ENCODE results near the gene SFN. TPM values are rescaled to one million over a fixed set of nuclear protein-coding genes. Genes with fewer than 3 reads are reported as not detected.

Gene SFN
- total RNA-seq, 1 donor from 2014 or later: 0.21 TPM

GRCh38 chr1:26820784-26821269, 42.1 kb upstream of the SFN start:
- no peak overlapping the region for H3K4me3 ChIP-seq
- H3K9ac ChIP-seq: no peak overlapping the region
- no peak overlapping the region for H3K27ac Mint-ChIP-seq
- no peaks in the 10 kb centered on the region for H3K4me1 Mint-ChIP-seq
- H3K27ac ChIP-seq: no peak overlapping the region
- H3K4me1 ChIP-seq: peaks cover 2% of the 10 kb centered on the region
- TF ChIP-seq, protein P1, sequence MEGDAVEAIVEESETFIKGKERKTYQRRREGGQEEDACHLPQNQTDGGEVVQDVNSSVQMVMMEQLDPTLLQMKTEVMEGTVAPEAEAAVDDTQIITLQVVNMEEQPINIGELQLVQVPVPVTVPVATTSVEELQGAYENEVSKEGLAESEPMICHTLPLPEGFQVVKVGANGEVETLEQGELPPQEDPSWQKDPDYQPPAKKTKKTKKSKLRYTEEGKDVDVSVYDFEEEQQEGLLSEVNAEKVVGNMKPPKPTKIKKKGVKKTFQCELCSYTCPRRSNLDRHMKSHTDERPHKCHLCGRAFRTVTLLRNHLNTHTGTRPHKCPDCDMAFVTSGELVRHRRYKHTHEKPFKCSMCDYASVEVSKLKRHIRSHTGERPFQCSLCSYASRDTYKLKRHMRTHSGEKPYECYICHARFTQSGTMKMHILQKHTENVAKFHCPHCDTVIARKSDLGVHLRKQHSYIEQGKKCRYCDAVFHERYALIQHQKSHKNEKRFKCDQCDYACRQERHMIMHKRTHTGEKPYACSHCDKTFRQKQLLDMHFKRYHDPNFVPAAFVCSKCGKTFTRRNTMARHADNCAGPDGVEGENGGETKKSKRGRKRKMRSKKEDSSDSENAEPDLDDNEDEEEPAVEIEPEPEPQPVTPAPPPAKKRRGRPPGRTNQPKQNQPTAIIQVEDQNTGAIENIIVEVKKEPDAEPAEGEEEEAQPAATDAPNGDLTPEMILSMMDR (IDR thresholded peaks at IDR 0.05): no peak
- TF ChIP-seq EZH2phosphoT487 (IDR thresholded peaks at IDR 0.05) (no peak), EZH2 (IDR thresholded peaks at IDR 0.05) (no peak)
- no peak overlapping the region for H2AFZ ChIP-seq (replicated peaks)
- no peak for DNase-seq (ENCODE audit: low spot score)
- H4K20me1 ChIP-seq (ENCODE audit: low read depth): no peaks in the 10 kb centered on the region
- peaks cover 7% of the 10 kb centered on the region for H3K27me3 Mint-ChIP-seq (ENCODE audit: insufficient read depth, low read depth)
- H3K36me3 Mint-ChIP-seq: no peaks in the 10 kb centered on the region
- no peaks in the 10 kb centered on the region for H3K9me3 ChIP-seq (ENCODE audit: low read depth)
- H3K9me3 Mint-ChIP-seq: peaks cover 9% of the 10 kb centered on the region
- H3K36me3 ChIP-seq: no peaks in the 10 kb centered on the region
- no peak overlapping the region for H3K4me2 ChIP-seq
- peaks cover under 1% of the 10 kb centered on the region for H3F3A ChIP-seq (ENCODE audit: low read depth)
- H3K79me2 ChIP-seq (ENCODE audit: low read depth): no peaks in the 10 kb centered on the region
- H3K27me3 ChIP-seq: no peaks in the 10 kb centered on the region
- H3K4me3 Mint-ChIP-seq: no peak overlapping the region

- Histone ChIP-seq H3K27me3 (no peaks in the 10 kb centered on the region), H3K4me1 (peaks cover 13% of the 10 kb centered on the region), H4K20me1 (ENCODE audit: low read depth) (peaks cover 8% of the 10 kb centered on the region), H3K4me3 (no peak overlapping the region), H3K79me2 (ENCODE audit: low read depth) (peaks cover 11% of the 10 kb centered on the region), H3K9me3 (ENCODE audit: low read depth) (no peaks in the 10 kb centered on the region), H3K9ac (no peak overlapping the region), H3K36me3 (no peaks in the 10 kb centered on the region), H2AFZ (replicated peaks) (no peak overlapping the region), H3F3A (ENCODE audit: low read depth) (peaks cover 11% of the 10 kb centered on the region), H3K27ac (no peak overlapping the region), H3K4me2 (no peak overlapping the region)
- Mint-ChIP-seq H3K4me1 (peaks cover 9% of the 10 kb centered on the region), H3K27ac (no peak overlapping the region), H3K9me3 (peaks cover 4% of the 10 kb centered on the region), H3K4me3 (no peak overlapping the region), H3K27me3 (ENCODE audit: insufficient read depth, low read depth) (peaks cover 12% of the 10 kb centered on the region), H3K36me3 (peaks cover 1% of the 10 kb centered on the region)
- no peak for DNase-seq (ENCODE audit: low spot score)
- no peak for TF ChIP-seq EZH2 (IDR thresholded peaks at IDR 0.05)
- TF ChIP-seq, protein P1 (IDR thresholded peaks at IDR 0.05): no peak
- no peak for TF ChIP-seq EZH2phosphoT487 (IDR thresholded peaks at IDR 0.05)
These were observed 40.1 kb upstream of the SFN start for GRCh38 chr1:26822737-26823395.

- Histone ChIP-seq H3F3A (ENCODE audit: low read depth) (peaks cover 20% of the 10 kb centered on the region), H3K27me3 (no peaks in the 10 kb centered on the region), H3K4me1 (peaks cover 30% of the 10 kb centered on the region), H3K9ac (no peak overlapping the region), H2AFZ (replicated peaks) (no peak overlapping the region), H3K9me3 (ENCODE audit: low read depth) (no peaks in the 10 kb centered on the region), H3K4me2 (no peak overlapping the region), H3K4me3 (no peak overlapping the region), H3K36me3 (no peaks in the 10 kb centered on the region), H3K27ac (no peak overlapping the region), H4K20me1 (ENCODE audit: low read depth) (peaks cover 25% of the 10 kb centered on the region), H3K79me2 (ENCODE audit: low read depth) (peaks cover 28% of the 10 kb centered on the region)
- H3K27ac Mint-ChIP-seq: no peak overlapping the region
- no peaks in the 10 kb centered on the region for H3K9me3 Mint-ChIP-seq
- DNase-seq (ENCODE audit: low spot score): no peak
- H3K4me3 Mint-ChIP-seq: peak overlapping the region; percentile 5
- peaks cover 25% of the 10 kb centered on the region for H3K4me1 Mint-ChIP-seq
- H3K27me3 Mint-ChIP-seq (ENCODE audit: insufficient read depth, low read depth): peaks cover 14% of the 10 kb centered on the region
- TF ChIP-seq, protein P1 (IDR thresholded peaks at IDR 0.05): no peak
- TF ChIP-seq EZH2 (IDR thresholded peaks at IDR 0.05) (no peak), EZH2phosphoT487 (IDR thresholded peaks at IDR 0.05) (no peak)
- H3K36me3 Mint-ChIP-seq: peaks cover 2% of the 10 kb centered on the region
These were observed 38.2 kb upstream of the SFN start for GRCh38 chr1:26824731-26825130.

All from neural progenitor cell (in vitro differentiated cells).